WERI-Rb-1 (cell line): ENCODE data around the gene SCYL2.

Source experiments
- DNase-seq: peaks from one replicate; pipeline ENCODE4 v3.0.0-alpha.2; 2020
- H3K27ac ChIP-seq: fragments of 250-450 bp; sonication (Bioruptor Pico); 2 replicates; pipeline ENCODE4 v1.5.1; 2020; ENCODE audit warnings: mild to moderate bottlenecking, moderate library complexity
- H3K27me3 ChIP-seq: fragments of 250-450 bp; sonication (Bioruptor Pico); 2 replicates; pipeline ENCODE4 v1.5.1; 2021; ENCODE audit warnings: mild to moderate bottlenecking, low read depth, moderate library complexity; ENCODE audit not compliant: insufficient read depth, severe bottlenecking
- H3K36me3 ChIP-seq: fragments of 250-450 bp; sonication (Bioruptor Pico); 2 replicates; pipeline ENCODE4 v1.5.1; 2020; ENCODE audit warnings: mild to moderate bottlenecking, moderate library complexity
- H3K4me3 ChIP-seq: 2 replicates; pipeline ENCODE4 v1.5.1; 2011; ENCODE audit warnings: low read depth, mild to moderate bottlenecking, control low read depth, low read length
- H3K9me3 ChIP-seq: fragments of 250-450 bp; sonication (Bioruptor Pico); 2 replicates; pipeline ENCODE4 v1.5.1; 2021; ENCODE audit warnings: mild to moderate bottlenecking, moderate library complexity; ENCODE audit not compliant: severe bottlenecking
- CTCF ChIP-seq: IDR thresholded peaks from 2 replicates; pipeline ENCODE4 v1.5.1; 2011; ENCODE audit warnings: low read depth, mild to moderate bottlenecking, control low read depth, inconsistent platforms, low read length

Gene SCYL2

GRCh38 chr12:100384559-100384935, 117.6 kb downstream of the SCYL2 start:
- H3K4me3 ChIP-seq, result no peak overlapping the region
- no peaks in the 10 kb centered on the region for H3K27me3 ChIP-seq
- no peak for DNase-seq
- TF ChIP-seq CTCF, result no peak
- no peak overlapping the region for H3K27ac ChIP-seq
- no peaks in the 10 kb centered on the region for H3K9me3 ChIP-seq
- no peaks in the 10 kb centered on the region for H3K36me3 ChIP-seq

- no peaks in the 10 kb centered on the region for H3K36me3 ChIP-seq
- H3K9me3 ChIP-seq, result no peaks in the 10 kb centered on the region
- DNase-seq, result no peak
- H3K27ac ChIP-seq, result no peak overlapping the region
- no peaks in the 10 kb centered on the region for H3K27me3 ChIP-seq
- H3K4me3 ChIP-seq, result no peak overlapping the region
- no peak for TF ChIP-seq CTCF
Measured at GRCh38 chr12:100388382-100388781, 121.4 kb downstream of the SCYL2 start.
